D721Med (cell line): ENCODE results near the gene PCNX2.
"Not testable (repeated sequence)": the region's sequence is repeated elsewhere in the genome, so short reads cannot be mapped to it uniquely, and the experiment has no call there.

Experiments used
- DNase-seq: peaks from one replicate; pipeline ENCODE4 v3.0.0; 2011; ENCODE audit warnings: low spot score; ENCODE audit not compliant: insufficient read length
- FAIRE-seq: peaks from 2 replicates; lab custom pipeline; 2011; peaks lifted over from hg19 to GRCh38; lab: Jason Lieb, UNC
- TF ChIP-seq, protein P1 (sequence below): IDR thresholded peaks from 2 replicates; pipeline ENCODE4 v1.5.1; 2012; ENCODE audit warnings: mild to moderate bottlenecking, control low read depth; ENCODE audit not compliant: insufficient read depth; ENCODE audit errors: missing control alignments

Gene PCNX2

DNA sequence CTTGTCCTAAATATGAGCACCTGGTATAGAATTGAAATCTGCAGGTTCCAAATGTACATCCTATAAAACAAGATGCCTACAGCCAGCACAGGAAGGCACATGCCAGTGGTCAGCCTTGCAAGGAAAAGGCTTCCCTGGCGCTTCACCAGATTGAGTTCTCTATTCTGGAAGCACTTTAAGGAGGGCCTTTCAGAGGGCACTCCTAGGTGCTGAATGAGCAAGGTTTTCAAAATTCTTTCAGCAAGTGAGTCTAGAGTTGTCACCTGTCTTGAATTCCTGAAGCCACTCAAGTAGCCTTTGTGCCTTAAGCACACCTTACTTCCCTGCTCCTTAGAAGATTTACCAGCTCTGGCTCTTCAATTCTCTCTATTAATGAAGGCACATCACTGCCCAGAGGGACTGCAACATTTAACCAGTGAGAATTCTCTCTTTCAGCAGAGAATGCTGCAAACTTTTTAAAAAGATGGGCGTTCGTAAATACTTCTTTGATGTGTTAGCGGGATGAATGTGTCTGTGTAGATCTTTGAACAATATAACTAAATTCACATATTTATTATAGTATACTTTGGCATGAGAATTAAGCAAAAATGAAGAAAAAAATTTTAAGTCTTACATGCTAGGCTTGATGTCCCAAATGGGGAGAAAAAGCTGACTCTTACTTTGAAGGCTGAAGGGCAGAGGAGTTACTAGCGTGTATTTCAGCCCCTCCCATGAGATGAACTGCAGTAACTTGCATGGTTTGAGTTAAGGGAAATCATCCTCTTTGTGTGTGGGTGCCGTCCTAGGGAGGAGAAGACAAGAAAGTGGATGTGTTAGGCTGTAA, 183.1 kb downstream of the PCNX2 start:
- FAIRE-seq = no peak
- TF ChIP-seq, protein P1, sequence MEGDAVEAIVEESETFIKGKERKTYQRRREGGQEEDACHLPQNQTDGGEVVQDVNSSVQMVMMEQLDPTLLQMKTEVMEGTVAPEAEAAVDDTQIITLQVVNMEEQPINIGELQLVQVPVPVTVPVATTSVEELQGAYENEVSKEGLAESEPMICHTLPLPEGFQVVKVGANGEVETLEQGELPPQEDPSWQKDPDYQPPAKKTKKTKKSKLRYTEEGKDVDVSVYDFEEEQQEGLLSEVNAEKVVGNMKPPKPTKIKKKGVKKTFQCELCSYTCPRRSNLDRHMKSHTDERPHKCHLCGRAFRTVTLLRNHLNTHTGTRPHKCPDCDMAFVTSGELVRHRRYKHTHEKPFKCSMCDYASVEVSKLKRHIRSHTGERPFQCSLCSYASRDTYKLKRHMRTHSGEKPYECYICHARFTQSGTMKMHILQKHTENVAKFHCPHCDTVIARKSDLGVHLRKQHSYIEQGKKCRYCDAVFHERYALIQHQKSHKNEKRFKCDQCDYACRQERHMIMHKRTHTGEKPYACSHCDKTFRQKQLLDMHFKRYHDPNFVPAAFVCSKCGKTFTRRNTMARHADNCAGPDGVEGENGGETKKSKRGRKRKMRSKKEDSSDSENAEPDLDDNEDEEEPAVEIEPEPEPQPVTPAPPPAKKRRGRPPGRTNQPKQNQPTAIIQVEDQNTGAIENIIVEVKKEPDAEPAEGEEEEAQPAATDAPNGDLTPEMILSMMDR = no peak
- no peak for DNase-seq

DNA sequence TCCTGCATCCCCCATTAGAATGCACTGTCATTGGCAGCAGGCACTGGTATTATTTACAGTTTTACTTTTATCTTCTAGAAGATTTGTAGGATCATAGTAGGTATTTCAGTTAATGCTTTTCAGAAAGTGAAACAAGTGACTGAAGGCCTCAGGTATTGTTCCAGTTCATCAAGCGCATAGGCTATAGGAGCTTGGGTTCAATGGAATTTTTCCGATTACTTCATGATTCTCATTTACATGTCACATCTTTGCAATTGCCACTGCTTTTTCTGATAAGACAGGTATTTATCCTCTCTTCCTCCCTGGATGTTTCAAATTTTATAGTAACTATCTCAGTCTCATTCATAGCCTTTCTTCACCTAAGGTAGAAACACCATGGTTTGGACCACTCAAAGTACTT, 183.8 kb downstream of the PCNX2 start:
- FAIRE-seq (no peak), DNase-seq (no peak)
- TF ChIP-seq, protein P1 = no peak

- TF ChIP-seq, protein P1 = no peak
- FAIRE-seq = no peak
- no peak for DNase-seq
Observed at GRCh38 chr1:233109096-233109495, 186.4 kb downstream of the PCNX2 start.

- FAIRE-seq, DNase-seq: not testable (repeated sequence)
Observed at GRCh38 chr1:233107716-233108130, 187.8 kb downstream of the PCNX2 start.

DNA sequence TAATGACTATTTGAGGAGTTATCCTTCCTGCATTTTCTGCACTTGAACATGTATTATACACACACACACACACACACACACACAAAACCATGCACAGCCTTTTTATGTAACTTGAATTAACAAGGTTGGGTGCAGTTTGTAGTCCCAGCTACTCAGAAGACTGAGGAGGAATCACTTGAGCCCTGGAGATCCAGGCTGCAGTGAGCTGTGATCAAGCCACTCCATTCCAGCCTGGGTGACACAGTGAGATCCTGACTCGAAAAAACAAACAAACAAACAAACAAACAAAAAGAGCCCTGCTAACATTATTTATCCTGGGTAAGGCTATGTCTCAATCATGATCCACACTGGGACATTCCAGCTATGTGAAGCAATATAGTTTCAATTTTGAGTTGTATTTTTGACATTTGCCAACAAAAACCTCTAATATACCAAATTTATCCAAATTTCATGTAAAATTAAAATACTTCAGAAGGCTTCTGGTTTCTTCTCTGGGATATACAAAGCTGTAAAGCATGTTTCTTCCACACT, 188.3 kb downstream of the PCNX2 start:
- FAIRE-seq (no peak), DNase-seq (no peak)
- TF ChIP-seq, protein P1 = no peak

DNA sequence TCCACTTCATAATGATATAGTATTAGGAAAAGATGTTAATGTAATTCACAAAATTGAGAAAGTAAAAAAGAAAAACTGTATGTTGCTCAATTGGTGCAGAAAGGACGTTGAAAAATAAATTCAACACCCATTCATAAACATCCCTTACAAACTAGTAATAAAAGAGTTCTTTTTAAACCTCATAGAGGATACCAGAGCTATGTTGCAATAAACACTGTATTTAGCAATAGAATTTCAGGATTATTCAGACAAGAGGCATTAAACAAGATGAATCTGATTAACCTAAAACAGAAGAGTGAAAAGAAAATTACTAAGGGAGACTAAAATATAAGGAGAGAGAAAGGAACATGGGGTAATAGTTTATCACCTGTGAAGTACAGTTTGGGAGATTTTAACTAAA, 190.3 kb downstream of the PCNX2 start:
- FAIRE-seq (no peak), DNase-seq (no peak)
- TF ChIP-seq, protein P1 = no peak

- DNase-seq (no peak), FAIRE-seq (no peak)
- TF ChIP-seq, protein P1 = no peak
Observed at GRCh38 chr1:233102341-233102740, 193.2 kb downstream of the PCNX2 start.
